GM18505 (cell line): Measurements from ENCODE around the gene EFTUD2.

Experiments
- ATAC-seq: cut with Tn5 transposase; IDR thresholded peaks from one replicate; pipeline ENCODE4 v1.9.1; 2021; ENCODE audit not compliant: unreplicated experiment
- POLR2A ChIP-seq: IDR thresholded peaks from 4 replicates; pipeline ENCODE4 v1.6.1; 2011; ENCODE audit warnings: borderline replicate concordance; ENCODE audit not compliant: insufficient read depth, insufficient read length; ENCODE audit errors: extremely low read depth

Gene EFTUD2

DNA sequence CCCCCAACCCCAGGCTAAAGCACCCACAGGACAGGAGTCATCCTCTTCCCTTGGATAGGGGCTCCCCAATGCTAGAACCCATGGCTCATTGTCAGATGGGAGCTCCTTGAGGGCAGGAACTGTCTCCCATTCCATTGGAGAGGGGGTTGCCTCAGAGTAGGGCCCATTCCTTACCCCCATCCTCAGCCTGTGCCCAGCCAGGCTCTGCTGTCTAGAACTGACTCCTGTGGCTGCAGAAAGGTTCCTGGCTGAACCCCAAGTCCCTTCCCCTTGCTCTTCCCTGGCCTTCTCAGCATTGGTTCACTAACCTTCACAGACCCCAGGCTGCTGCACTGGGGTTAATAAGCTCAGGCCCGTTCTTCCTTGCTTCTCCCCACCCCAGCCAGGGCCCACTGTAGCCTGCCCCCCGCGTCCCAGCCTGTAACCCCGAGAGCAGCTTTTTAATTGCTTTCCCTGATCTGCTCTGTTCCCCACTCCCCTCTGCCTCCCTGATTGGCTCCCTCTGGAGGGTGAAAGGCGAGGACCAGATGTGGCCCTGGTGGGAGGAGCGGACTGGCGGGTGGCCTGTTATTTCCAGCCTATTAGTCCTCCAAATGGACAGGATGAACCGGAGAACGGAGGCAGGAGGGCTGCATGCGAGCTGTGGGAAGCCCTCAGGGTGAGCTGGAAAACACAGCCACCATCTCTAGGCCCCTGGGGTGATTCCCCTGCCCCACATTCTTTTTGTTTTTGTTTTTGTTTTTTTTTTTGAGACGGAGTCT lies 22.1 kb upstream of the EFTUD2 start:
- ATAC-seq = no peak

DNA sequence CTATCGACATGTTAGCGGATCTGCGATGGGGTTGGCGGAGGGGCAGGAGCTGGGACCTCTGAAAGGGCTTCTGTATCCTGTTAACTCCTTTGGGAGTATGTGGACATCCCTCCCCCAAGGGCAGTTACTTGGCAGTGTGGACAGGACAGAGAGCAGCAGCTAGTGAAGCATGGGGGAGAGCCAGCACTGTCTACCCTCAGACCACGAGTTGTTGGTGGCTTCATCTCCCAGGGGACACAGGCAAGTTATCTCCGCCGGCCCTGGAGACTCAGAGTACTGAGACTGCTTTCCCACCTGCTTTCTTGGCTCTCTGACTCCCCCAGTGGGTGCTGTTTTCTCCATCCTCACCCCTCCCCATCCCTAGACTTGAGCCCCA lies 21.3 kb upstream of the EFTUD2 start:
- no peak for ATAC-seq
- peak; percentile 4 for TF ChIP-seq POLR2A

More for the DNA sequence above, 22.1 kb upstream of the EFTUD2 start:
- no peak for TF ChIP-seq POLR2A

DNA sequence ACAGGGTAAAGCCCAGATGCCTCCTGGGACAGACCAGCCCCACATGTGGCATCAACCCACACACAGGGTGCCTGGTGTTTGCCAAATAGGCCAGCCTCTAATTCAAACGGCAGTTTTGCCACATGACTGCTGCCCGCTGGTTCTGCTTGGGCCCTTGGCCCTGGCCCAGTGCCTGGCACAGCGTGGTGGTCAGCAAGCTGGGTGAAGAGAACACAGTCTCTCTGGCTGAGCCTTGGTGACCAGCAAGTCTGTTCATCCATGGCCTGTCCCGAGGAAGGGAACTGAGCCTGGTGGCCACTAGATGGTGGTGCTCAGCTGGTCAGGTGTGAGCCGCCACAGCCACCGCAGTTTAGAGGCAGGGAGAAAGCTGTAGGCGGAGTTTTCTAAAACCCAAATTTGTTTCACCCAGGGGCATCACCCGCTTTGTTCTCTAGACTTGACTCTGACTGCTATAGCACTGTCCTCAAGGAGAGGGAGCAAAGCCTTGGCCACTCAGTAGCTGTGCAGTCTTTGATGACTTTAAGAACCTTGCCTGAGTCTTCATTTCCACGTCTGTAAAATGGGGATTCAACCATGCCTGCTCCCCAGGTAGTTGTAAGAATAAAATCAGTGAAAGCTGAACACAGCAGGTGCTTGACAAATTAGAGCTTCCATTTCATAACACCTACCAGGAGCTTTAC lies 20.8 kb upstream of the EFTUD2 start:
- ATAC-seq = no peak
- peak; percentile 24 for TF ChIP-seq POLR2A

DNA sequence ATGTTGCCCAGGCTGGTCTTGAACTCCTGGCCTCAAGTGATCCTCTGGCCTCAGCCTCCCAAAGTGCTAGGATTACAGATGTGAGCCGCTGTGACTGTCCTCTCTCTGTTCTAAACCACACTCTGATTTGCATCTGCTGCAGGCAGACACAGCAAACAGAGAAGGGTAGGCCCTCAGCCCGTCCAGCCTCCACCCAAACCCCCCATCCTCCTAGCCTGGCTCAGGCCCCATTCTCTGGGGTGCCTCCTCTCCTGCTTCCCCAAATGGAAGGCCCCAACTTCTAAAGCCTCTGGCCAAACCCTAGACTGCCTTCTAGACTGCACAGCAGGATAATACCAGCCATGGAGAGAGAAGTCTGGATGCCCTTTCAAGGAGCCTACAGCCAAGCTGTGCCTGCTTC lies 20.2 kb upstream of the EFTUD2 start:
- no peak for ATAC-seq
- TF ChIP-seq POLR2A = no peak

DNA sequence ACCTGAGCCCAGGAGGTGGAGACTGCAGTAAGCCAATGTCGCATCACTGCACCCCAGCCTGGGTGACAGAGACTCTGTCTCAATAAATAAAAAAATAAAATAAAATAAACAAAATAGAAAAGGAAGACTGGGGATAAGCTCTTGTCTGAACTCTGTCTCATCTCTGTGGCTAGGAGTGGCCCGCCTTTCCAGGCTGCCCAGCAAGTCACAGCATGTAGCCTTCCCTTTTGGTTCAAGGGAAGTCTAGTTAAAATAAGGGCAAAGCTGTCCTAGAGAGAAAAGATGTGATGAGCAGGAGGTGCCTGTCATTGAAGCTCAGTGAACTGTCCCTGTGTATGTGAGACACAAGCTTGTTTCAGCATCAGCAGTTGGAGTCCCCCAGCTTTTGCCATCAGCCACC lies 18.8 kb upstream of the EFTUD2 start:
- ATAC-seq = no peak
- TF ChIP-seq POLR2A = no peak

DNA sequence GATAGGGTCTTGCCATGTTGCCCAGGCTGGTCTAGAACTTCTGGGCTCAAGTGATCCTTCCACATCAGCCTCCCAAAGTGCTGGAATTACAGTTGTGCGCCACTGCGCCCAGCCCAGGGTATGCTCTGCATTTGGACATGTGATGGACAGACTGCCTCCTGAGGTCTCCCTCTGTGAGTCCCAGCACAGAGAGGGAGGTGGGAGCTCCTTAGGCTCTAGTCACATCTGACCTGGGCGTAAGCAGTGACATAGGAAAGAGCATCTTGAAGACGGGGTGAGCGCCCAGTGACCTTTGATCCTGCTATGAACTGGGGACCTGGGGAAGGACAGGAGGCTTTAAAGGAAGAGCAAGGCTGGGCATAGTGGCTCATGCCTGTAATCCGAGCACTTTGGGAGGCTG lies 18.2 kb upstream of the EFTUD2 start:
- ATAC-seq = no peak
- no peak for TF ChIP-seq POLR2A

DNA sequence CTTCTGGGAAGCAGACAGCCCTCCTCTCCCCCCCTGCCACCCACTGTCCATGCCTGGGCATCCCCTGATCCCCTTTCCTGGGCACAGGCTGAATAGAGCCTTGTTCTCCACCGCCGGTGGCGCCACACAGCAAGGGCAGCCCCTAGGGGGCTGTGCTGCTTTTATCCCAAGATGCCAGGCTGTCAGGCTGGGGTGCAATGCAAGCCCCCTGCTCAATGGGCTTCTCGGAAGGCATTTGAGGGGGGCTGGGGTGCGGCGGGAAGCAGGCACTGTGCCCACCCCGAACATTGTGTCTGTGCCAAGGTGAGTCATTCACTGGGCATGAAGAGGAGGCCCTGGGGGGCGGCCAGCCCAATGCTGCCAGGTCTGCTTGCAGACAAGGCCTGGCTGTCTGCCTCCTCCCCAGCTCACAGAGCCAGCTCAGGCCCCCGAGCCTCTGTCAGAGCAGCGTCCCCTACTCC lies 17.6 kb upstream of the EFTUD2 start:
- ATAC-seq = no peak
- TF ChIP-seq POLR2A = no peak

DNA sequence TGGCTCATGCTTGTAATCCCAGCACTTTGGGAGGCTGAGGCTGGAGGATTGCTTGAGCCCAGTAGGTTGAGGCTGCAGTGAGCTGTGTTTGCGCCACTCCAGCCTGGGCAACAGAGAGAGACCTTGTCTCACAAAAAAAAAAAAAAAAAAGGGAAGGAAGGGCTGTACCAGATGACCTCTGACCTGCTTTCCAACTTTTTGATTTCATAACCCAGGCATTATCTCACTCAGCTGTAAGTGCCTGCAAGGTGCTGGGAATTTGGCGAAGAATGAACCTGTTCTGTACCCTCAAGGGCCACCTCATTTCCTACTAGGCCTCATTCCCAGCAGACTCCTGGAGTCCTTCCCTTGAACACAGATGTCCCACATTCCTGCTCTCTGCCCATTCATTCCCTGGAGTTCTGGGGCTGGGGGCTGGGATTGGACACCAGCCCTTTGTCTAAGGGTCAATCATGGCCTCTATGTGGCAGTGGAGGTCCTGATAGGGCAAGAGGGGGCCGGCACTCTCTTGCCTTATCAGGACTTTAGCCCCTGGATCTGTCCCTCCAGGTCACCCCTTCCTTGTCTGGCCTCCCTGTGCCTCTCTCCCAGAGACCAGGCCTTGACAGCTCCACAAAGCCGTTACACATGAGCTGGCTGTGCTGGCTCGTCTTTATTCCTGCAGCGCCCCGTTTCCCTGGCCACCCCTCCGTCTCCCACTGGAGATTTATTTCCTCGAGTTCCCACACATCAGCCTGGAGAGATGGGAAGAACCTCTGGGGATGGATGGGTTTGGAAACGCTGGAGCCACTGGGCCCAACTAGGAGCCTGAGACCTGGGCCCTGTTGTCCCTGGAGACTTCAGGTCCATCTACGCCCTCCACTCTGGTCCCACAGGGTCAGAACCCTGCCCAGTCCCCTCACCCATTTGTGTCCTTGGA lies 16.9 kb upstream of the EFTUD2 start:
- no peak for TF ChIP-seq POLR2A
- ATAC-seq = no peak

DNA sequence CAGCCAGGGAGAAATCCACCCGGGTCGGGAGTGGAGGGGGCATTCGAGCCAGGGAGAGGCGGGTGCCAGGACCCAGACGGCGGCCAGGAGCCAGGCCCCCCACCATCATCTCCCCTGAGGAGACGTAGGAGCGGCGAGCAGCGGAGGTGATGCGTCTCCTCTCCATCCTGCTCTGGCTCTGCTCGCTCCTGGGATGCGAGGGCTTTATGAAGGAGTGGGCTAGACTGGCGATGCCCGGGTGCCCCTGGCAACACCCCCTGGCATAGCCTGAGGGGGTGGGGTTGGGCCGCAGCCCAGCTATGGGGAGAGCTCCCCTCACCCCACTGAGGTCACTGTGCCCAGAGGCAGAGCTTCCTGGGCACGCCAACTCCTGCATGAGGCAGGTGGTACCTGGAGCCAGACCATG lies 16.1 kb upstream of the EFTUD2 start, which contains the start of gene GFAP:
GFAP (minus strand) TSS at position 180 of the 406 bp plus-strand sequence; CDS start at position 166, 14 bp downstream.
- no peak for TF ChIP-seq POLR2A
- no peak for ATAC-seq

DNA sequence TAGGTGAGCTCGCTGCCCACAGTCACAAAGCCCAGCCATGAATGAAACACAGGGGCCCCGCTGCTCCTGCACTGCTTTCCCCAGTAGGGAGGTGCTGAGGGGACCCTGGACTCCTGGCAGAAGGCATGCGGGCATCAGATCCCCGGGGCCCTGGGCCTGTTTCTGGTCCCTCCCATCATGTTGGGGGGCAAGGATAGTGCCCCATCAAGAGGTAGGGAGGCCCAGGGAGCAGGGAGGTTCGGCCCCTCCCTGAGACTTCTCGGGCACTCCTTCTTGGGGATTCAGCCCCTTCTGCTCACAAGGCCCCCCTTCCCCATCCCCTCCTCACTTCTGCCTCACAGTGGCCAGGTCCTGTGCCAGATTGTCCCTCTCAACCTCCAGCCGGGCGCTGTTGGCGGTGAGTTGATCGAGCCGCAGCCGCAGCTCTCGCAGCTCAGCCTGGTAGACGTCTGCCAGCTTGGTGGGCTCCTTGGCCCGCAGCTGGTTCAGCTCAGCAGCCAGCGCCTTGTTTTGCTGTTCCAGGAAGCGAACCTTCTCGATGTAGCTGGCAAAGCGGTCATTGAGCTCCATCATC lies 15.5 kb upstream of the EFTUD2 start:
- ATAC-seq = no peak
- TF ChIP-seq POLR2A = no peak

DNA sequence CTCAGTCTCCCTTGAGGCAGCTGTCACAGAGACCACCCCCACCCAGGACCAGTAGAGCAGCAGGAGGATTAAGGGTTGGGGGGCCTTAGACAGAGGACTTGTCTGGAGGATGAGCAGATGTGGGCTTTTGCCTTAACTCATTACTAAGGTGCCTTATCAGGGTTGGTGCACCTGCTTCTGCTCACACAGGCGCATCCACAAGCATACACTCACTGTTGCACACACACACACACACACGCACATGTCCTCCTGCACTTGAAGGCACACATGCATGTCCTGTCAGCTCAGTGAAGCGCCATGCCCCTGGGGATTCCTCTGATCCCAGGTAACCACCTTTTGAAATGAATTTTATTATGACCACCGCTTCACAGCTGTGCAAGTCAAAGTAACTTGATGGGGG lies 14.9 kb upstream of the EFTUD2 start:
- no peak for TF ChIP-seq POLR2A
- no peak for ATAC-seq

DNA sequence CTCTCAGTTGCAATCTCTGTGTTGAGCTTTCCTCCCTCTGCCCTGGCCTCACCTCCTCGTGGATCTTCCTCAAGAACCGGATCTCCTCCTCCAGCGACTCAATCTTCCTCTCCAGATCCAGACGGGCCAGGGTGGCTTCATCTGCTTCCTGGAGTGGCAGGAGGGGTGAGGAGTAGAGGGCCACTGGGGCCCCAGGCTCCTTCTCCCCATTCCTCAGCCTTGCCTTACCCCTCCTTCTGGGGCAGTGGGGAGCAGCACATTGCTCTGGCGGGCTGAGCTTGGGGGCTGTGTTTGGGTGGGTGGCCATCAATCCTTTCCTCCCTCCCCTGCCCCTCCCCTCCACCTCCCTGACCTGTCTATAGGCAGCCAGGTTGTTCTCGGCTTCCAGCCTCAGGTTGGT lies 14.4 kb upstream of the EFTUD2 start:
- no peak for TF ChIP-seq POLR2A
- ATAC-seq = no peak
